Ovary (tissue), 3 donors: Measurements from ENCODE around the gene ARID1B.

Source experiments
- EP300 ChIP-seq: sonication (generic); formaldehyde crosslinking; IDR thresholded peaks from one replicate; pipeline ENCODE4 v1.6.1; 2017; ENCODE audit warnings: antibody characterized with exemption
- POLR2A ChIP-seq: fragments of 450-650 bp; IDR thresholded peaks from one replicate; pipeline ENCODE4 v1.6.1; 2017; ENCODE audit warnings: antibody characterized with exemption, mild to moderate bottlenecking, moderate library complexity
- TF ChIP-seq, protein P1 (sequence below), 3 donors: fragments of 450-650 bp in 2 of 3; fragments of 200-600 bp in 1 of 3; IDR thresholded peaks; one replicate each; pipeline versions ENCODE4 v1.5.1 to v1.8.0; 2016 to 2022; ENCODE audit warnings: antibody characterized with exemption in 3 of 3, mild to moderate bottlenecking in 1 of 3
- donor health status: DM: no; HTN: no; CAD: no.

DNA sequence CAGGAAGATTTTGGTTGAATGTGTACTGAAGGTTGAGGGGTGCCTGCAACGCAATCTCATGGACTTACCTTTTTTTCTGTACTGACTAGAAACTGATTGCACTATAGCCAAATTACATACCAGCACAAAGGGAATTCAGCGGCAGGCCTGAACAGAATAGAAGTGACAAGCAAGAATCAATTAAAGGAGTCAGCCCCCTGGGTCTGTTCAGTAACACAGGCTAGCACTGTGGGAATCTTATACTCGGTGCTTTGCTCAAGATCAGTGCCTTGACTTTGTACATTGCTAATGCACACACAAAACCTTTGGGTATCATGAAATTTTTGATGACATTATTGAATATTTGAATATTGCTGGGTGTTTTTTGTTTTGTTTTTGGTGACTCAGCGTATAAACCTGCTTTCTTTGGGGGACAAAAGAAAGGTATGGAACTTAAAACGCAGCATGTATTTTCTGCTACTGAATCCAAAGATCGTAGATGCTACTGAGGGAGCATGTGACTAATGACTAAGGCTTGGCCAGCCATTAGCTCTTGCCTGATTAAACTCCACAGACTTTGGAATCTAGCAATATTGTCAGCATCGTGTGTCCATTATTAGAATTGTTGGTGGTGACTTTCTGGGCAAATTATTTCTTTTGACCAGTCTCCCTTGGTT, 236.6 kb downstream of the ARID1B start:
- TF ChIP-seq POLR2A (no peak), EP300 (no peak)
- TF ChIP-seq, protein P1, sequence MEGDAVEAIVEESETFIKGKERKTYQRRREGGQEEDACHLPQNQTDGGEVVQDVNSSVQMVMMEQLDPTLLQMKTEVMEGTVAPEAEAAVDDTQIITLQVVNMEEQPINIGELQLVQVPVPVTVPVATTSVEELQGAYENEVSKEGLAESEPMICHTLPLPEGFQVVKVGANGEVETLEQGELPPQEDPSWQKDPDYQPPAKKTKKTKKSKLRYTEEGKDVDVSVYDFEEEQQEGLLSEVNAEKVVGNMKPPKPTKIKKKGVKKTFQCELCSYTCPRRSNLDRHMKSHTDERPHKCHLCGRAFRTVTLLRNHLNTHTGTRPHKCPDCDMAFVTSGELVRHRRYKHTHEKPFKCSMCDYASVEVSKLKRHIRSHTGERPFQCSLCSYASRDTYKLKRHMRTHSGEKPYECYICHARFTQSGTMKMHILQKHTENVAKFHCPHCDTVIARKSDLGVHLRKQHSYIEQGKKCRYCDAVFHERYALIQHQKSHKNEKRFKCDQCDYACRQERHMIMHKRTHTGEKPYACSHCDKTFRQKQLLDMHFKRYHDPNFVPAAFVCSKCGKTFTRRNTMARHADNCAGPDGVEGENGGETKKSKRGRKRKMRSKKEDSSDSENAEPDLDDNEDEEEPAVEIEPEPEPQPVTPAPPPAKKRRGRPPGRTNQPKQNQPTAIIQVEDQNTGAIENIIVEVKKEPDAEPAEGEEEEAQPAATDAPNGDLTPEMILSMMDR (IDR thresholded peaks at IDR 0.05), result no peak
